ENCODE data around the gene KDM3B.
"Not testable (repeated sequence)": the region's sequence is repeated elsewhere in the genome, so short reads cannot be mapped to it uniquely, and the experiment has no call there.

Gene KDM3B, protein sequence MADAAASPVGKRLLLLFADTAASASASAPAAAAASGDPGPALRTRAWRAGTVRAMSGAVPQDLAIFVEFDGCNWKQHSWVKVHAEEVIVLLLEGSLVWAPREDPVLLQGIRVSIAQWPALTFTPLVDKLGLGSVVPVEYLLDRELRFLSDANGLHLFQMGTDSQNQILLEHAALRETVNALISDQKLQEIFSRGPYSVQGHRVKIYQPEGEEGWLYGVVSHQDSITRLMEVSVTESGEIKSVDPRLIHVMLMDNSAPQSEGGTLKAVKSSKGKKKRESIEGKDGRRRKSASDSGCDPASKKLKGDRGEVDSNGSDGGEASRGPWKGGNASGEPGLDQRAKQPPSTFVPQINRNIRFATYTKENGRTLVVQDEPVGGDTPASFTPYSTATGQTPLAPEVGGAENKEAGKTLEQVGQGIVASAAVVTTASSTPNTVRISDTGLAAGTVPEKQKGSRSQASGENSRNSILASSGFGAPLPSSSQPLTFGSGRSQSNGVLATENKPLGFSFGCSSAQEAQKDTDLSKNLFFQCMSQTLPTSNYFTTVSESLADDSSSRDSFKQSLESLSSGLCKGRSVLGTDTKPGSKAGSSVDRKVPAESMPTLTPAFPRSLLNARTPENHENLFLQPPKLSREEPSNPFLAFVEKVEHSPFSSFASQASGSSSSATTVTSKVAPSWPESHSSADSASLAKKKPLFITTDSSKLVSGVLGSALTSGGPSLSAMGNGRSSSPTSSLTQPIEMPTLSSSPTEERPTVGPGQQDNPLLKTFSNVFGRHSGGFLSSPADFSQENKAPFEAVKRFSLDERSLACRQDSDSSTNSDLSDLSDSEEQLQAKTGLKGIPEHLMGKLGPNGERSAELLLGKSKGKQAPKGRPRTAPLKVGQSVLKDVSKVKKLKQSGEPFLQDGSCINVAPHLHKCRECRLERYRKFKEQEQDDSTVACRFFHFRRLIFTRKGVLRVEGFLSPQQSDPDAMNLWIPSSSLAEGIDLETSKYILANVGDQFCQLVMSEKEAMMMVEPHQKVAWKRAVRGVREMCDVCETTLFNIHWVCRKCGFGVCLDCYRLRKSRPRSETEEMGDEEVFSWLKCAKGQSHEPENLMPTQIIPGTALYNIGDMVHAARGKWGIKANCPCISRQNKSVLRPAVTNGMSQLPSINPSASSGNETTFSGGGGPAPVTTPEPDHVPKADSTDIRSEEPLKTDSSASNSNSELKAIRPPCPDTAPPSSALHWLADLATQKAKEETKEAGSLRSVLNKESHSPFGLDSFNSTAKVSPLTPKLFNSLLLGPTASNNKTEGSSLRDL (N-terminal part only)

GRCh38 chr5:138352071-138352721 is at the start of gene KDM3B:
TSS of gene KDM3B (plus strand) at chr5:138352685. CDS start at chr5:138352796, 111 bp downstream.
- DNase-seq, result peak; percentile 95

DNA sequence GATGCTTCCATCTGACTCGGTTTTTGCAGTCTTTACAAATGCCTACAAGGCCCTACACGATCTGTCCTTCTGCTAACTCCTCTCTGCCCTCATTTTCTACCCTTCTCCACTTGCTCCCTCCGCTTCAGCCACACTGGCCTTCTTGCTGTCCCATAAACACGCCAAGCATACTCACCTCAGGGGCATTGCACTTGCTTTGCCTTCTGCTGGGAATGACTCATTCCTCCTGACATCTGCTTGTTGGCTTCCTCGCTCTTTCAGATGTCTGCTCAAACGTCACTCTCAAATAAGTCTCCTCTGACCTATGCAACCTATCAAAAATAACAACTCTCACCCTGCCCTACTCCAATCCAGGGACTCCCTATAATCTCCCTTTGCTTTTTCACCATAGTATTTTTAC is 49.1 kb upstream of the KDM3B start:
- no peak for DNase-seq

- no peak for DNase-seq
These were observed 46.7 kb upstream of the KDM3B start for GRCh38 chr5:138305797-138306196.

GRCh38 chr5:138315751-138316278 is 36.7 kb upstream of the KDM3B start:
- no peak for DNase-seq

DNA sequence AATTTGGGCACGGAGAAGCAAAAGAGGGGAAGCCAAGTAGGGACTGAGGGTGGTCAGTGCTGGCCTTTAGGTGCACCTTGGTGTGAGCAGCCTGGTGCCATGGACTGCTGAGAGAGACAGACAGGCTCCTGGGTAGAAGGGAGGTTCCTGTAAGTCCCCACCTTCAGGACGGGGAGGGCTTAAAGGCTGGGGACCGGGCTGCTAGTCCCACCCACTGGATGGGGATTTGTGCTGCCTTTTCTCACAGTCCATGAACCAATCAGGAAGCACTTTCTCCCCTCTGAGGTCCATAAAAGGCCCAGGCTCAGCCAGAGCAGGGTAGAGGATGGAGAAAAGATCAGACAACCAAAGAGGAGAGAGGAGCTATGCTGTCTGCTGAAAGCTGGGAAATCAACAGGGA is 36.1 kb upstream of the KDM3B start:
- no peak for DNase-seq

GRCh38 chr5:138318211-138318610 is 34.3 kb upstream of the KDM3B start:
- not testable (repeated sequence) for DNase-seq

GRCh38 chr5:138330813-138331448 is 21.6 kb upstream of the KDM3B start:
- DNase-seq, result no peak

- peak; percentile 98 for DNase-seq
These were observed 20.8 kb upstream of the KDM3B start, which contains the start of gene CDC25C for GRCh38 chr5:138331449-138332368. TSS of gene CDC25C (minus strand) at chr5:138331804. CDS start at chr5:138331180, 624 bp downstream.

- no peak for DNase-seq
These were observed 17.5 kb upstream of the KDM3B start for GRCh38 chr5:138334867-138335447.

DNA sequence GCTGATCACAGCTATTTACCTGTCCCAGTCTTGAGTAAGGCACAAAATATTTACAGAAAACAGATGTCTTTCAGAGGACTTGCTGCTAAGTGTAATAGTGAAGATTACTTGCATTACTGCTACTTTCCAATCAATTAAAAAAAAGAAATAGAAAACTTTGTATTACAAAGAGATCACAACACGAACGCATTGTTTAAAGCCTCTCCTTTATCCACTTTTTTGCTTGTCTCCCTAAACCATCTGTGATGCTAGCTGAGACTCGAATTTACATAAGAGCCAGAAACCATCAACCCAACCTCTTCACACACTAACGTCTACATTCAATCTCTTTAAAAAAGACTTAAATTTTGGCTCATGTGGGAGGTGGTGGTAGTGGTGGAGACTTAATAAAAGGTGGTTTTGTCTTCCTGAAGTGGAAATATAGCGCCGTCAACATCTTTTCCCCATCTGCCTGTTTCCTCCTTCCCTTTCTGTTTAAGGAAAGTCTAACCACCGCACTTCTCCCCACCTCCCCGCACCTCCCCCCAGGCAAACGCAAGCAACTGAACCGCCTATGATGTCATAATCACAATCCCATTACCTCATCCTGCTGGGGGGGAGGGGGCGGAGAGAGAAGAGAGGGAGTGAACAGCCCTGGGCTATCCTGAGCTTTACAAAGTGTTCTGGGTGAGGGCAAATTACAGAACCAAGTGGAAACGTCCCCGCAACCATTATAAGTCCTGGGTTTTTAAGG is 15.4 kb upstream of the KDM3B start:
- peak; percentile 83 for DNase-seq

GRCh38 chr5:138337685-138338410 is 14.6 kb upstream of the KDM3B start, which contains the start of gene FAM53C:
TSS of gene FAM53C (plus strand) at chr5:138338266. CDS start at chr5:138341336, 3,070 bp downstream.
- DNase-seq, result peak; percentile 94

DNA sequence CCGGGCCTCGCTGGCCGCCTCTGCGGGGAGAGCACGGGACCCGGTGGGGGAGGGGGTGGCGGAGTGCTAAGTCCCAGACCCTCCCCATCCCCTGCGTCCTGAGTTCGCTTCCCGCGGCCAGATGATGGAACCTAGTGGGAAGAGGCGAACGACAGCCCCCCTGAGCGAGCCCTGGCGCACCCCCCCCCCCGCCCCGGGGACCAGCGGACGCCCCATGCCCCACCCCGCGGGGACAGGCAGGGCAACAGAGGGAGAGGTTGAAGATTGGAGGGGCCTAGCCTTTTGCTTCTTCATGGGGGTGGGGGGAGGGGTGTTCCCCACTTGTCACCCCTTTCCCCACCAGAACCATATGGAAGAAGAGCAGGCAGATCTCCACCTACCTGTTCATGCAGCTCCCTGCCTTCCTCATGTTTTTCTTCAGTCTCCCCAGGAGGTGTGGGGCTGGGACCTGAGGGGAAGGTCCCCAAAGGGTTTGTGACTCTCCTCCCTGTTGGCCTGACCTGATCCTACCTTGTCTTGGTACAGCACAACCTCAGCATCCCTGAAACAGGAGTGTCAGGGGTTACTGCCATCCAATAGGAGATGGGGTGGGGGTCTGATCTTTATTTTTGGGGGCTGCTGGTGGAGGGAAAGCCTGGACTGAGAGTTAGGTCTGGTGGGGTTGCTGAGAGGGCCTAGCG is 13.9 kb upstream of the KDM3B start:
- no peak for DNase-seq

DNA sequence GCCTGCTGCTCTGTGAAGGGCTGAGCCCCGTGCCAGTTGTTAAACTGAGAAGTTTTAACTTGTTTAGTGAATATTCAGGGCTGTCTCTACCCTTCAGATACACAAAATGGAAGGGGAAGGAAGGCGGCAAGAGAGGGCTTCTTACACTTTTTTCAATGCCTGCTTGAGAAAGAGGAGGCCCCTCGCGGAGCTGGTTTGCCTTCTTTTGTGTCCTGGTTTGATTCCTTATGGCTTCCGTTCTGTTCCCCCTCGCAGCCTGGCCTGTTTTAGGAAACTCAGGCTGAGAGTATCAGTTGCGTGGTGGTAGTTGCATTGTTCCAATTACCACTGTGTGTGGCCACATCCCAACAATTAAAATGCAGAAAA is 13.4 kb upstream of the KDM3B start:
- DNase-seq, result no peak

DNA sequence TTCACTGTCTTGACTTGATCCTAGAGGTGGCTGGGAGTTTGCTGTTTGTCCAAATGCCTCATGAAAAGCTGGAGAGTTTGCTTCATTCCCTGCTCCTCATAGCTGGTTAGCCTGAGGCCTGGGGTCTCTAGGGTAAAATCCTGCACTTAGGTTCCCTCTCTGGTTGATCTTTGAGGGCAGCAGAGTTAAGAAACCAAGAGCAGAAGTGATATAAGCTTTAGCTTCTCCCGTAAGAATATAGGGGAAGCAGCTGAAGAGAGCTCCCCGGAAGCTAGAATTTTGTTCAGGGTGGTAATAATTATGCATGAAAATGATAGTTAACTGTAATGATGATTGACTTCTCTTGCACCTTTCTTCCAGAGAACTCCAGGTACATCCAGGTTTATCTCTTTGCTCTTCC is 13.0 kb upstream of the KDM3B start:
- no peak for DNase-seq

- no peak for DNase-seq
These were observed 12.5 kb upstream of the KDM3B start for GRCh38 chr5:138340008-138340407.

GRCh38 chr5:138344887-138345622 is 7.4 kb upstream of the KDM3B start:
- no peak for DNase-seq

GRCh38 chr5:138346889-138347288 is 5.6 kb upstream of the KDM3B start:
- DNase-seq, result no peak
